CD4-positive, alpha-beta T cell treated with Interleukin-17A for 1 hour (primary cell): ENCODE results near the gene TTYH1.

Source experiments
- DNase-seq: peaks from one replicate; pipeline ENCODE4 v3.0.0-alpha.2; 2020

The TTYH1 gene

GRCh38 chr19:54448040-54448773, 32.9 kb downstream of the TTYH1 start:
- peak; percentile 58 for DNase-seq

DNA sequence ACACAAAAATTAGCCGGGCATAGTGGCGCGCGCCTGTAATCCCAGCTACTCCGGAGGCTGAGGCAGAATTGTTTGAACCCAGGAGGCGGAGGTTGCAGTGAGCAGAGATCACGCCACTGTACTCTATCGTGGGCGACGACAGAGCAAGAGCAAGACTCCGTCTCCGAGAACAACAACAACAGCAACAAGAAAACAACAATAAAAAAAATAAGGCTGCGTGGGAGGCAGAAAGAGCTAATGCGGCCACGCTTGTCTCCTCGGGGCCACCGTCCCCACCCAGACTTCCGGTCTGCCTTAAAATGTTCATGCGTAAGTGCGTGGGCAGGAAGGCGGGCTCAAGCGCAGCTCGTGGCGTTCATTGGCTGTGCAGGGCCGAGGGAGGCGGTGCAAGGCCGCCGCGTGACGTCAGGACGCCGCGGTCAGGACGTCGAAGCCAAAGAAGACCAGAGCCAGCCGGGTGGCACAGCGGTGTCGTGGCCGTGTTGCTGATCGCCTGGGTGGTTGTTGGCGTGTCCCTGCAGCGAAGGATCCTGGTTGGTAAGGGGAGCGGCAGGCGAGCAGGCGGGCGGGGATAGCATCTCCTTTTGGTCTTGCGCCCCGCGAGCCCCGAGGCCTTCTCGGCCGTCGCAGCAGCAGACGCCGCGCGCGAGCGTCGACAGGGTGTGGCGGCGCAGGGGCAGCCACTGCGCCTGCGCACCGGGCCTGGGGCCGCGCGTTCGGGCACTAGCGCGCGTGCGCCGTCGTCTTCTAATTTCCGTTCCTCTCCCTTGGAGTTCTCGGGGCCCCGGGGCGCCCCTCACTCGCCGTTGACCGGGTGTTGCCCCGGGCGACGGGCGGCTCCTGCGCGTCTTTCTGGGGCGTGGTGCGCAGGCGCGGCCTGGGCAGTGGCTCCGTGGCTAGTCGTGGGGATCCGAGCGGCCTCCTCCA, 33.8 kb downstream of the TTYH1 start, which contains the start of gene LENG8:
TSS of gene LENG8 (plus strand) at position 426 of the 927 bp plus-strand sequence. CDS start 2,146 bp downstream, outside the sequence.
- peak; percentile 98 for DNase-seq

GRCh38 chr19:54449701-54450069, 34.4 kb downstream of the TTYH1 start:
- no peak for DNase-seq

- no peak for DNase-seq
Observed at GRCh38 chr19:54451331-54451871, 36.1 kb downstream of the TTYH1 start.

DNA sequence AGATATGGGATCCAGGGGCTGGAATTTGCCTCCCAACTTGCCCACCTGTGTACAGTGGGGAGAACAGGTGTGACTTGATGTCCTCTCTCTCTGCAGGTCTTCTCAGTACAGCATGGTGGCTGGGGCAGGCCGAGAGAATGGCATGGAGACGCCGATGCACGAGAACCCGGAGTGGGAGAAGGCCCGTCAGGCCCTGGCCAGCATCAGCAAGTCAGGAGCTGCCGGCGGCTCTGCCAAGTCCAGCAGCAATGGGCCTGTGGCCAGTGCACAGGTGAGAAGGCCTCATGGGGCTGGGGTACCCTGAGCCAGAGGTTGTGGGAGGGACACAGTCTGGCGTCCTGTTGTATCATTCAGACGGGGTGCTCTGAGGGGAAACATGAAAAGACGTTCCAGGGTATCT, 36.7 kb downstream of the TTYH1 start:
- DNase-seq: no peak

- DNase-seq: no peak
Observed at GRCh38 chr19:54452626-54453025, 37.4 kb downstream of the TTYH1 start.

GRCh38 chr19:54453921-54454780, 38.9 kb downstream of the TTYH1 start:
- DNase-seq: no peak

- DNase-seq: no peak
Observed at GRCh38 chr19:54454781-54455675, 39.8 kb downstream of the TTYH1 start.

DNA sequence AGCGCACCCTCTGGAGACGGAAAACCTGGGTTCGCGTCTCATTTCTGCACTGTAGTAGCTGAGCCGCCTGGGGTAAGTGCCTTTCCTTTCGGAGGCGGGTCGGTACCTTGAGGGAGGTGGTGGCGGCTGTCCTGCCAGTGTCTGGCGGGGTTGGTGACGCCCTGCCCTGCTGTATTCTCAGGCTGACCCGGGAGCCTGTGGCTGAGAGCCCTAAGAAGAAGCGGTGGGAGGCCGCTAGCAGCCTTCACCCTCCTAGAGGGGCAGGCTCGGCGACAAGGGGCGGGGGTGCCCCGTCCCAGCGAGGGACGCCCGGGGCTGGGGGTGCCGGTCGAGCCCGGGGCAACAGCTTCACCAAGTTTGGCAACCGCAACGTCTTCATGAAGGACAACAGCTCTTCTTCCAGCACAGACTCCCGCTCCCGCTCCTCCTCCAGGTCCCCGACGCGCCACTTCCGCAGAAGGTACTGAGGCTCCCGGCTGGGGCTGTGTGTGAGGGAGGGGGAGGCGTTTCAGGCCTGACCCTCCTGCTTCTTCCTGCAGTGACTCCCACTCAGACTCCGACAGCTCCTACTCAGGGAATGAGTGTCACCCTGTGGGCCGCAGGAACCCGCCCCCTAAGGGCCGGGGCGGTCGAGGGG, 40.6 kb downstream of the TTYH1 start:
- DNase-seq: no peak

- DNase-seq: no peak
Observed at GRCh38 chr19:54456423-54457373, 41.4 kb downstream of the TTYH1 start.

DNA sequence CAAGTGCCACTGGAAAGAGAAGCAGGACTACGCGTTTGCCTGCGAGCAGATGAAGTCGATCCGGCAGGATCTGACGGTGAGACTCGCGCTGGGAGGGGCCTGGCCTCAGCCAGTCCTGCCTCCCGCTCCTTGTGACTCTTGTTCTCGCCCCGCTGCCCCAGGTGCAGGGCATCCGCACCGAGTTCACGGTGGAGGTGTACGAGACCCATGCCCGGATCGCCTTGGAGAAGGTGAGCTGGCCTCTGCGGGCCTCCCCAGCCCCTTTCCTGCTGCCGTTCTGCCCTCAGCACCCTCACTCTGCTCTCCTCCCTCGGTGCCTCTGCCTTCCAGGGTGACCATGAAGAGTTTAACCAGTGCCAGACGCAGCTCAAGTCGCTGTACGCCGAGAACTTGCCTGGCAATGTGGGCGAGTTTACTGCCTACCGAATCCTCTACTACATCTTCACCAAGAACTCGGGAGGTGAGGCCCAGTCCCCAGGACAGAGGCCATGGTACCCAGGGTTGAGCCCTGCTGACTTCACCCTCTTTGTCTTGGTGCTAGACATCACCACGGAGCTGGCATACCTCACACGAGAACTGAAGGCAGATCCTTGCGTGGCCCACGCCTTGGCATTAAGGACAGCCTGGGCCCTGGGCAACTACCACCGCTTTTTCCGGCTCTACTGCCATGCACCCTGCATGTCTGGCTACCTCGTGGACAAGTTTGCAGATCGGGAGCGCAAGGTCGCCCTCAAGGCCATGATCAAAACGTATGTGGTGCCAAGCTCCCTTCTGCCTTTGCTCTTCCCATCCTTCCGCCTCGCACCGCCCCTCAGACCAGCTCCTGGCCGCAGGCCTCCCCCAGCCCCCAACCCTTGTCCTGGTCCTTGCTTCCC, 42.7 kb downstream of the TTYH1 start:
- DNase-seq: no peak

DNA sequence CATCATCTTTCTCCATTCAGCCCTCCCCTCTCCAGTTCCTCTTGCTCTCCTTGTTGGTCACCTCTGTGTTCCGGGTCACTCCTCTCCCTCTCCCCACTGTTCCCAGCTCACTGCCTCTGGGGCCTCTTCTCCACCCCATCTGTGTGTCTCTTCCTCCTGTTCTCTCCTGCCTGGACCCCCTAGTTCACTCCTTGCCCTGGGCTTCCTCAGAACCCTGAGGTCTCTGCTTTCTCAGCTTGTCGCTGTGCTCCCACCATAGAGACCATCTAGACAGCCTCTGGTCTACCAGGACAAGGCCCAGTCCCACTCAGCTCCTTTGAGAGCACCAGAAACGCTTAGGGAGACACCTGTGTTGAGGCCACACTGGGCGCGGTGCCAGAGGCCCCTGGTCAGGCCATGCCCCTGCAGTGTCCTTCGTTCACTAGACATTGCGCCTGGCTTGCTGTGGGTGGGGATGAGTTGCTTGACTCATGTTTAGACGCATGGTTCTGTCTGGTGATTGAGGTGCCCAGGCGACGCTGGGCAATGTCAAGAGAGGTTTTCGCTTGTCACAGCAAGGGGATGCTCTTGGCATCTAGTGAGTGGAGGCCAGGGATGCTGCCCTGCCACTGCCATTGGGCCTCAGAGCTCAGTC, 43.5 kb downstream of the TTYH1 start:
- no peak for DNase-seq

DNA sequence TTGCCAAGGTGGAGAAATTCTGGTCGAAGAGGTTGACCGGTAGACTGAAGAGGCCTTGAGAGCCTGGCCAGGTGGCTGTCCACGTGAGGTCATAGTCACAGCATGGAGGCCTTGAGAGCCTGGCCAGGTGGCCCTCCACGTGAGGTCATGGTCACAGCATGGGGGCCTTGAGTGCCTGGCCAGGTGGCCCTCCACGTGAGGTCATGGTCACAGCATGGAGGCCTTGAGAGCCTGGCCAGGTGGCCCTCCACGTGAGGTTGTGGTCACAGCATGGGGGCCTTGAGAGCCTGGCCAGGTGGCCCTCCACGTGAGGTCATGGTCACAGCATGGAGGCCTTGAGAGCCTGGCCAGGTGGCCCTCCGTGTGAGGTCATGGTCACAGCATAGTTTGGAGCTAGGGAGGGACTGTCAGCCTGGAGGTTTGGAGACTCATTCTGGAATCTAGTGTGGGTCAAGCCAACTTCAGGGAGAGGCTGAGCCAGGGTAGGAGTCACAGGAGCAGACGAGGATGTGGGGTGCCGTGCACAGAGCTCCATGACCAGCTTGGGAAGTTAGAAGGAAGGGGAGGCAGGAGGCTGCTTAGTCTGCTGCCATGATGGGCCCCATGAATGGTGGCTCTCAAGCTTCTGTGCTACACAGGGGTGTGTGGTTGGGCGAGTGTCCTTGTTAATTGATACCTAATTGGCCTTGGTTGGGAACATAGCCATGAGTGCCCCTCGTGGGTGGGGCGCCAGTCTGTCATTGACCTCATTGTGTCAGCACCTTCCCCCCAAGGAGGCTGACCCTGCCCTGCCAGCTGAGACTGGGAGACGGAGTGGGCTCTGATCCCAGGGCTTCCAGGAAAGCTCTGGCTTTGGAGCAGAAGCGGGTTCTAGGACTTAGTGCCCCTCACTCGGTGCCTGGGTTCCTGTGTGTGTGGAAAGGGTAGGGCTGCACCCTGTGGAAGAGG, 44.3 kb downstream of the TTYH1 start:
- DNase-seq: no peak

GRCh38 chr19:54460230-54461005, 45.2 kb downstream of the TTYH1 start:
- DNase-seq: no peak

DNA sequence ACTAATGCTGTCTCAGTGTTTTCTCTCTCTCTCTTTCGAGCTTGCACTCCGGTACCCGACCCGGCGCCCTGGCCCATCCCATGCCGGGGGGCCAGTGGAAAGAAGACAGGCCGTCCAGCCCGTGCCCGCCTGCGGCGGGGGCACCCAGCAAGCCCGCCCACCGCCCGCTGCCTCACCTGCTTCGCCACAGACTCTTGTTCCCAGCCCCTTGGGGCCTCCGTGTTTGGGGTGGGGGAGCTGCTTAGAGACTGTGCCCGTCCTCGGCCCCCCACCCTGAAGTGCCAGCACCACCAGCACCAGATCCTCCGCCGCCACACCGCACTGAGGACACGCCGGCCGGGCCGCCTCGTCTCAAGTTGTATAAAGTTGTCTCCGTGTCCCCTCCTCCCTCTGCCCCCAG, 45.9 kb downstream of the TTYH1 start:
- DNase-seq: no peak

- no peak for DNase-seq
Observed at GRCh38 chr19:54461613-54462012, 46.3 kb downstream of the TTYH1 start.
